ENCODE measurements around the gene OR12D1.
"Not testable (repeated sequence)": the region's sequence is repeated elsewhere in the genome, so short reads cannot be mapped to it uniquely, and the experiment has no call there.

Gene OR12D1

DNA sequence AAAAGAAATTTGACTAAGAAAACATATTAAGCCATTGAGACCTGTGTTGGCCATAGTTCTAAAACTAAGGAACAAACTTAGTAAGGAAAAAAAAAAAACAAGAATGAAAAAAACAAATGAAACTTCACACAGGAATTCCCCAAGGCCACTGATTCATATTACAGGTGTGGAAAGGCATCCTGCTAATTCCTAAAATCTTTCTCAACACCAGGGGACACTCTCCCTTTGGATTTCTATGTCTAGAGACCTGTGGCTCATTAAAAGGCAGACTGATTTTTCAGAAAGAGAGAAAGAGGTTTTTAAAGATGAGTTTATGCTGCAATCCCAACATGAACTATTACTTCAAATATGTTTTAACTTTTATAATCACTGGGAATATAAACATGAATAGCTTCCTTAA lies at the start of gene OR12D1:
OR12D1 (plus strand) TSS at position 341 of the 400 bp plus-strand sequence.
- no peak for DNase-seq (ENCODE audit: low read depth)

- DNase-seq (ENCODE audit: low read depth) = no peak
These were observed 46.0 kb upstream of the OR12D1 start, which contains the start of gene OR5V1 for GRCh38 chr6:29368765-29369164. Gene OR5V1, minus strand, starts transcription at chr6:29368865. Its CDS starts 12,670 bp downstream, at chr6:29356195.

- no peak for DNase-seq (ENCODE audit: low read depth)
These were observed 39.5 kb upstream of the OR12D1 start, which contains the start of gene OR12D3 for GRCh38 chr6:29375191-29375590. Gene OR12D3, minus strand, starts transcription at chr6:29375291. Its CDS starts 4 bp downstream, at chr6:29375287.

GRCh38 chr6:29376003-29376402 lies 38.7 kb upstream of the OR12D1 start:
- DNase-seq (ENCODE audit: low read depth) = no peak

GRCh38 chr6:29388533-29388932 lies 26.2 kb upstream of the OR12D1 start:
- DNase-seq (ENCODE audit: low read depth) = no peak

DNA sequence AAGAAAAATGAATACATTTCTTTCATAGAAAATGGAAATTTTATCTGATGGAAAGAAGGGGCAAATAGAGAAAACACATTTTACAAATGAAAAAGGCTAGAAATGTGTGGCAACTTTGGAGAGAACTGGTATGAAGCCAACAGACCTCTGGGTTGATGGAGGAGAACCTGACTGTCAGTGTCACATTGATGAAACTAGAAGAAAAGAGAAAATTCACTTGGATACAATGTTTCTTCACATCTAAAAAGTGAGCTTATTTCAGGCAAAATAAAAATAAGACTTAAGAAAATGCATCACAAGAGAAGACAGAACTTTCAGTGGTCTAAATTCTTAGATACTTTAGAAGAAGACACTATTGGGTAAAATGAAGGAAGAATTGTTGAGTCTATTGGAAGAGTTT lies 19.4 kb upstream of the OR12D1 start, which contains the start of gene OR12D2:
OR12D2 (plus strand) TSS at position 301 of the 400 bp plus-strand sequence. CDS start 1,069 bp downstream, outside the sequence.
- no peak for DNase-seq (ENCODE audit: low read depth)

DNA sequence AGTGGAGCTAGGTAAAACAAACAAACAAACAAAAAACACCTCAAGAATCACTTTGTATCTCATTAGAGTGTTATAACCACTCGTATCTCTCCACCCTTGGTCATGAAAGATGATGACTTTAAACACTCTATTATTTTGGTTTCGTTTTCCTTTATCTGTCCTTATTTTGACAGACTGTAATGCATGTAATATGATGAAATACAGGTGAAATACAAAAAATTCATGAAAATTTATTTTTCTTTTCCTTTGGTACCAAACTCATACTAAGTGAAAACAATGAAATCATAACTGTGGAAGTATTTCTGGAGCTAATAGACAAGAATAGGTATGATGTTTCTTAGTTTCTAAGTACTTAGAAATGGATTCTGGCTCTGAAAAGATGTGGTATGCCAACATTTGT lies 15.2 kb upstream of the OR12D1 start:
- no peak for DNase-seq (ENCODE audit: low read depth)

DNA sequence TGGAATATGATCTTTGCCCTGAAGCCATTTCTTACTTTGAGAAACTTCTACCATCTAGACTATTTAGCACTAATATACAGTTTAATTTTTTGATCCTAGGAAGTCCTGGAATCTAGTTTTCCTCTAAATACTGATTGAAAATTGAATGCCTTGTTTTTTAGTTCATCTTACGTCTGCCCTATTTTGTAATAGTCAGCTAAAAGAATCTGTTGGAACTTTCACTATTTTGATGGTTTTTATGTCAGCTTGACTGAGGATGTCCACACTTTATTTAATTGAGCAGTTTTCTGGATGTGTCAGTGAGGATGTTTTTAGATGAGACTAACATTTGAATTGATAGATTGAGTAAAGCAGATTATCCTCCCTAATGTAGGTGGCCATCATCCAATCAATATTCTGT lies 10.9 kb upstream of the OR12D1 start:
- no peak for DNase-seq (ENCODE audit: low read depth)

DNA sequence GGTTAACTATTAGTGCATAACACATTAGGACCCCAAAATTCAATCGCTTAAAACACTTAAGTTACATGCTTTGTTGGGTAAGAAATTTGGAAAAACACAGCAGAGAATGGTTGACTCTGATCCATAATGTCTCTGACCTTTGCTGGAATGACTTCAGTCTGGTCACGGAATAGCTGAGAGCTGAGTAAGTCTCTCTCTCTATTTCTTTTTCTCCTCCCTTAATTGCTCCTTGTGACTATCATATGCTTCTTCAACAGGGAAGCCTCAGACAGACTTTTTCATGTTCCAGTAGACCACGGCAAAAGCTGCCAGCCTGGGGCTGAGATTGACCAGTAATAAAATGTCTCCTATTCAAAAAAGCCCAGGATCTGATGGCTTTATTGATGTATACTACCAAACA lies 4.8 kb downstream of the OR12D1 start:
- DNase-seq (ENCODE audit: low read depth) = no peak

GRCh38 chr6:29424168-29424567 lies 9.4 kb downstream of the OR12D1 start:
- DNase-seq (ENCODE audit: low read depth) = no peak

DNA sequence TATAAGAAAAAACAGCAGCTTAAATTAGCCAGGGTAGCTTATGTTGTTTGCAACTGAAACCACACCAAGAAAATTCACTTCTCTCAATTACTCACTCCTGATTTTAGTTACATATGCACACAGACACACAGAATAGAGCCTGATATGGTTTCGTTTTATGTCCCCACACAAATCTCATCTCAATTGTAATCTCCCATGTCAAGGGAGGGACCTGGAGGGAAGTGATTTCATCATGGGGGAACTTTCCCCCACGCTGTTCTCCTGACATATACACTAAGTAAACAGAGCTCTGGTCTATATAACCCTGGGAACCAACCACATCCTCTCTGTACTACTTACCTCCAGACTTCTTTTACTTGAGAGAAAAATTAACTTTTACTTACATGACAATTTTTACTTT lies 9.8 kb downstream of the OR12D1 start:
- DNase-seq (ENCODE audit: low read depth) = no peak

DNA sequence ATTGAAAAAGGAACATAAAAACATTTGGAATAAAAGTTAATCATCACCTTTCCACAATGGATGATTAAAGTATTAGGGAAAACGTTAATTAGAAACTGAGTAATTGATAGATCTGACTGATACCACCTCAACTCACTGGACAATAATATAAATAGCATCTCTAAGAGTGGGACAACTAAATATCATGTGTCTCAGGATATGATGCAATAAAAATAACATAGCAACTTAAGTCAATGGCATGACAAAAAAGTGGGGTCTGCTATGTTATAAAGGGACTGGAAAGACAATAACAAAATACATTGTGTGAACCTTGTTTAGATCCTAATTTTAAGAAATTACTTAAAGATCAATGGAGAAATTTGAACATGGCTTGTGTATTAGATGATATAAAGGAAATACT lies 10.3 kb downstream of the OR12D1 start:
- no peak for DNase-seq (ENCODE audit: low read depth)

DNA sequence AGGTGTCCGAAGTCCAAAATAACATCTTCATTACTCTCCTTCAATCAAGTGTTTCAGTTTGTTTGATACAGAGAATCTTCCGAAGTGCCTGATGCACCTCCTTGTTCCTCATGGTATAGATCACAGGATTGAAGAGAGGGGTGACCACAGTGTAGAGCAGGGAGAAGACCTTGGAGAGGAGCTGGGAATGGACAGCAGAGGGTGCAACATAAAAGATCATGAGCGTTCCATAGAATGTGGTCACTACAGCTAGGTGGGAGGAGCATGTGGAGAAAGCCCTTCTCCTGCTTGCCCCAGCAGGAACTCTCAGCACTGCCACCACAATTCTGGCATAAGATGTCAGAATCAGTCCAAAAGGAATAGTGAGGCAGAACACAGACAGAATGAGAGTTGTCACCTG lies 11.9 kb downstream of the OR12D1 start:
- DNase-seq (ENCODE audit: low read depth) = no peak

DNA sequence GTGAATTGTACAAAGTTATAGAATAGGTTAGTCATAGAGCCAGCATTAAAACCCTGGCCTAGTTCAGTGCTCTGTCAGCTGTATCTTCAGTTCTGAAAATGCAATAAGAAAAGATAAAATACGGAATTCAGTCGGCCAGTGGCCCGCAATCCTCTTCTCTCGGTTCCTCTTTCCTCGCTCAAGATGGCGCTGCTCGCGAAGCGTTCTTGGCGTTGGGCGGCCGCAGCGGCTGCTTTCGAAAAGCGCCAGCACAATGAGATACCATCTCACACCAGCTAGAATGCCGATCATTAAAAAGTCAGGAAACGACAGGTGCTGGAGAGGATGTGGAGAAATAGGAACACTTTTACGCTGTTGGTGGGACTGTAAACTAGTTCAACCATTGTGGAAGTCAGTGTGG lies 22.0 kb downstream of the OR12D1 start:
- not testable (repeated sequence) for DNase-seq (ENCODE audit: low read depth)

DNA sequence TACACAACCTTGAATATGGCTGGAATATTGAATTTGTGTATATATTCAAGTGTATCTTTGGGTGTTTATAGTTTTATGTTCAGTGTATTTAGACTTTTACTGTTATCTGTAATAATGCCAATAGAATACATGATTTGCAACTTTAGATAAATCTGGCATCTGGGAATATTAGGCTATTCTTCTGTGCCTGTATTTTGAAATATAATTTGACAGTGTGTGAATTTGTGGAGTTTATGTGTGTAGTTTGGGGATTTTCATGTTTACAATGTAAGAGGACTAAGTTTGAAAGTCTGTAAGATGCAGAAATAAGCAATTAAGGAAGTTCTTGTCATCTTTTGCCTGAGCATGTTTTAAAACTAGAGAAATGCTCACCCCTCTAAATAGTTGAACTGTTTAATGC lies 24.3 kb downstream of the OR12D1 start, which contains the start of gene OR10C1:
OR10C1 (plus strand) TSS at position 301 of the 400 bp plus-strand sequence. CDS start 710 bp downstream, outside the sequence.
- no peak for DNase-seq (ENCODE audit: low read depth)

DNA sequence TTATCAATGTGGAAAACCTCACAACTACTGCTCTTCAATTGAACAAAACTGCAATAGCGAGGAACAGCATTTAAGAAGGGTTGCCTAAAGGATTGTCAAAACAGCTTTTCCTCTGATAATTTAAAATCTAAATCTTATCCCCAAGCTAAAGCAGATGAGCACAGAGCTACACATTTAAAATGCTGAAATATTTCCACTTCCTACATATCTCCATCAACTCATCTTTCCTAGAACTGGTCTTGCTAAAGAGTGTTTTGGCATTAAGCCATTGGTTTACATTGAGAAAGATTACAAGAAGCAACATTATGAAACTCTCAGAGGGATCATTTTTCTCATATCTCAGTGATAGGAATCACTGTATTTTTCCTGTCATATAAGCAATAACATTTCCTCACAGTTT lies 28.0 kb downstream of the OR12D1 start:
- no peak for DNase-seq (ENCODE audit: low read depth)

GRCh38 chr6:29444031-29444430 lies 29.3 kb downstream of the OR12D1 start:
- not testable (repeated sequence) for DNase-seq (ENCODE audit: low read depth)

DNA sequence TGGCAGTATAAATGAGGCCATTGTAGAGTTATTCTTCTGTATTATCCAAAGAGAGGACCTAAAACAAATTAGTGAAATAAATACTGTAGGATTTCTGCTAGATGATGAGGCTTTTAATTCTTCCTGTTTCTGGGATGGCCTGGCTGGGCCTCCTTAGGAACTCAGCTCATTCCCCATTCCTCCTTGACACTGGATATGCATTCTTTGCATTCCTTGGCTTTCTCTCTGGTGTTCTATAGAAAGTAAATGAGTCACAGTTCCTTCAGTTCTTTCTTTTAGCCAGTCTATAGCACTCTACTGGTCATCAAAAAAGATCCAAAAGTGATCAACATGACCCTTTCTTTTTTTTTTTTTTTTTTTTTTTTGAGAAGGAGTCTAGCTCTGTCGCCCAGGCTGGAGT lies 32.9 kb downstream of the OR12D1 start:
- no peak for DNase-seq (ENCODE audit: low read depth)

DNA sequence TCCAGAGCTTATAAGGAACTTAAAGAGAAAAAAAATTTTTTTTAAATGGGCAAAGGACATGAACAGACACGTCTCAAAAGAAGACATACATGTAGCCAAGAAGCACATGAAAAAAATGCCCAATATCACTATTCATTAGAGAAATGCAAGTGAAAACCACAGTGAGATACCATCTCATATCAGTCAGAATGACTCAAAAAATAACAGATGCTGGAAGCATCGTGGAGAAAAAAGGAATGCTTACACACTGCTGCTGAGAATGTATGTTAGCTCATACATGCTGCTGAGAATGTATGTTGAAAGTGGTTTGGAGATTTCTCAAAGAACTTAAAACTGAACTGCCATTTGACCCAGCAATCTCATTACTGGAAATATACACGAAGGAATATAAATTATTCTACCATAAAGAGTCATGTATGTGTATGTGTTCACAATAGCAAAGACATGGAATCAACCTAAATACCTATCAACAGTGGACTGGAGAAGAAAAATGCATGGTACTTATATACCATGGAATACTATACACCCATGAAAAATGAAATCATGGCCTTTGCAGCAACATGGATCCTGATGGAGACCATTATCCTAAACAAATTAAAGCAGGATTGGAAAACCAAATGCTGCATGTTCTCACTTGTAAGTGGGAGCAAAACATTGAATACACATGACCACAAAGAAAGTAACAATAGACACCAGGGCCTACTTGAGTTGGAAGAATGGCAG lies 36.9 kb downstream of the OR12D1 start:
- DNase-seq (ENCODE audit: low read depth) = no peak

DNA sequence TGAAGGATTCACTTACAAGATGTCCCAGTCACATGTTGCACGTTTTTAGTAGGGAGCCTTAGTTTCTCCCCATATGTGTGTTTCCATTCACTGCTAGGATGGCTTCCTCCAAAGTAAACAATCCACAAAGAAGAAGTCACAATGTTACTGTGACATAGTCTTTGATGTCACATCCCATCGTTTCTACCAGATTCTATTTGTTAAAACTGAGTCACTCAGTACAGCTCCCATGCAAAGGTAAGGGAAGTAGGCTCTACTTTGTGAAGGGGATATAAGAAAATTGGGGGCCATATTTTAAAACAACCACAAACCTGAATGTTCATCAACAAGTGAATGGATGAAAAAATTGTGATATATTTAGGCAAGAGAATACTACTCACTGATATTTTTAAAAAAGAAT lies 42.2 kb downstream of the OR12D1 start, which contains the start of the genes OR11A1 and OR2H1:
OR11A1 (minus strand) TSS at position 101 of the 400 bp plus-strand sequence. CDS start 29,430 bp downstream, outside the sequence.
OR2H1 (plus strand) TSS at position 185 of the 400 bp plus-strand sequence. CDS start 4,615 bp downstream, outside the sequence.
- no peak for DNase-seq (ENCODE audit: low read depth)

DNA sequence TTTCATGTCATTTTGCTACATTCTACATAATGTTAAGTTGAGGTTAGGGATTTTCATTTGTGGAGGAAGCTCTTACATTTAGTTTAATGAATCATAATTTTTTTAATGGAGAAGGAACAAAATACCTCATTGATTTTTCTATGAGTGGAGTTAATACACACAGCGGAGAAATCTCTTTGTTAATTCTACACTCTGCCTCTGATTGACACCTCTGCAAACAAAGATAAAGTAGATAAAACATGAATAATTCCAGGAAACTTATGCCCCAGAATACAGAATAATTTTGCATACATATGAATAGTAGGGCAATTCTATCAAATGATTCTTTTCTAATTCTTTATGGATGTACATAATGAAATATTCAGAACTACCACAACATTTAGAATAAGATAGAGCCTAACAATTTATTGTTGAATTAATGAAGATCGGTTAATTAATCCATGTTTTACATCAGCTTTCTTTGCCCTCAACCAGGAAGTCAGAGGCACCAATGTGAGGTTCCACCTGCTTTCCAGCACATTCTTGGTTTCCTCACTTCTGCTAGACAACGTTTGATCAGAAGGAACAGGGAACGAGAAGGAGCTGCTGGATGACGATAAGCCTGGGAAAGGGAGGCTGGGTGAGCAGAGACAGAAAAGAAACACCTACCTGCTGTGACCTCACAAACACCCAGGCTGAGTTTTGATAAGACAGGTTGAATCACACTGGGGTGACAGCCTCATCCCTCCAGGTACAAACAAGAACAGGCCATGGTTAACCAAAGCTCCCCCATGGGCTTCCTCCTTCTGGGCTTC lies 46.5 kb downstream of the OR12D1 start:
- DNase-seq (ENCODE audit: low read depth) = no peak

GRCh38 chr6:29462022-29462421 lies 47.3 kb downstream of the OR12D1 start:
- DNase-seq (ENCODE audit: low read depth) = no peak

- DNase-seq (ENCODE audit: low read depth) = no peak
These were observed 50.6 kb downstream of the OR12D1 start for GRCh38 chr6:29465279-29465678.

Data from GM04503 (cell line).